HG03108 (cell line): Measurements from ENCODE around the gene EIF1AX.
A peak's percentile ranks its signal among the peaks of the same experiment; 100 is the strongest.
"Not testable (repeated sequence)": the region's sequence is repeated elsewhere in the genome, so short reads cannot be mapped to it uniquely, and the experiment has no call there.

Experiments
- ATAC-seq: cut with Tn5 transposase; IDR thresholded peaks from one replicate; pipeline ENCODE4 v1.9.1; 2021; ENCODE audit warnings: moderate library complexity; ENCODE audit not compliant: unreplicated experiment

The EIF1AX gene

GRCh38 chrX:20141281-20142220 lies at the start of gene EIF1AX:
Gene EIF1AX (minus strand): TSS chrX:20141838. CDS start chrX:20141640, 198 bp downstream.
- ATAC-seq = peak; percentile 99

GRCh38 chrX:20189171-20189570 lies 47.5 kb upstream of the EIF1AX start:
- no peak for ATAC-seq

DNA sequence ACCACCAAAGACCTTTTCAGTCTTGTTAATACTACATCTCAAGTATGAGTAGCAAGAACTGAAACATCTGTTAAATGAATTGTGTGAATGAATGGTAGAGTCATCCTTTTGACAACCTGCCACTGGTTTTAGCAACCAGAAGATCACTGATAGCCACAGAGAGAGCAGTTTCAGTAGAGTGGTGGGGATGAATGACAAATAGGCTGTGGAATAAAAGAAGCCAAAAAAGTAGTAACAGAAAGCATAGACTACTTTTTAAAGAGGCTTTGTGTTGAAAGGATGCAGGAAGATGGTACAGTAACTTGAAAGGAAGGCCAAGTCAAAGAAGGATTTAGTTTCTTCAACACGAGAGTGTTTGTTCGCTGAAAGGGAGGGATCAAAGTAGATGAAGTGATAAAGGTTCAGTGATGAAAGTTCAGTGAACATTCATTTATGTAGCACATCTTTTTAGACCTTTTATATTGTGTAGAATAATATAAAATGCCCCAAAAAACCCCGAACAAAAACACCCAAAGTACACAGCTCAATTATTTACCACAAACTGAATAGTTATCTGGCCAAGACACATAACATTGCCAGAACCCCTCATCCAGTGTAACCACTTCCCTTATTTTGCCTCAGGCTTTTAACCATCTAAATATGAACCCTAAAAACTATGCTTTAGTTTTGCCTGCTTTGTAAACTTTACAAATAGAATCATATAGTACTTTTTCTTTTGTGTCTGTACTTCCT lies 40.1 kb upstream of the EIF1AX start:
- no peak for ATAC-seq

GRCh38 chrX:20177093-20177492 lies 35.5 kb upstream of the EIF1AX start:
- ATAC-seq = no peak

DNA sequence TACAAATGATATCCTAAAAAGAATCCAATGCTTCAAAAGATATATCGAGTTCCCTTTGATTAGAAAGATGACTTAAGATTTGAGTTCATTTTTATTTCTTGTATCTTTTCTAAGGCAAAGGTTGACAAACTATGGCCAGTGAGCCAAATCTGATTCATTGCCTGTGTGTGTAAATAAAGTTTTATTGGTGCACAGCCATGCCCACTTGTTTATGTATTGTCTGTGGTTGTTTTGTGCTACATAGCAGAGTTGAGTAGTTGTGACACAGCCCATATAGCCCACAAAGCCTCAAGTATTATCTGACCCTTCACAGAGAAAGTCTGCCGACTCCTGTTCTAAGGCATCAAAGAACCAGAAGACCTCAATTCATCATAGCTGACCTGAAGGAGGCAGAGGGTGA lies 32.2 kb upstream of the EIF1AX start:
- ATAC-seq = no peak

- no peak for ATAC-seq
Measured at GRCh38 chrX:20173313-20173712, 31.7 kb upstream of the EIF1AX start.

DNA sequence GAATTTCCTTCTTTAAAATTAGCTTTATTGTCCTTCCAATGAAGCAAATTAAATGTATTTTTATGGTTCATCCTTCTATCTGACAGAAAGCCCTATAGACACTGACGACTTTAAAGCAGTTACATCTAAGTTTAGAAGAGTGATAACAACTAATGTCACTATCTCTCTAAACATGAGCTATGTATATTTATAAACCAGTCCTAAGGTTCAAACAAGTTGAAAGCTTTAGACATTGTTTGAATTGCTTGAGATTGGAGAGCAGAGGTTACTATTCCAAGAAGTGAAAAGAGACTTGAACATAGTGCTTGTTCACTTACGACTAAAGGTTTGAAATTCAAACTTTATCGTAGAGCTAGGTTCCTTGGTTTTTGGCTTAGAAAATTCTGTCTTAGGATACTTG lies 30.2 kb upstream of the EIF1AX start:
- ATAC-seq = no peak

- ATAC-seq = not testable (repeated sequence)
Measured at GRCh38 chrX:20162516-20162915, 20.9 kb upstream of the EIF1AX start.

DNA sequence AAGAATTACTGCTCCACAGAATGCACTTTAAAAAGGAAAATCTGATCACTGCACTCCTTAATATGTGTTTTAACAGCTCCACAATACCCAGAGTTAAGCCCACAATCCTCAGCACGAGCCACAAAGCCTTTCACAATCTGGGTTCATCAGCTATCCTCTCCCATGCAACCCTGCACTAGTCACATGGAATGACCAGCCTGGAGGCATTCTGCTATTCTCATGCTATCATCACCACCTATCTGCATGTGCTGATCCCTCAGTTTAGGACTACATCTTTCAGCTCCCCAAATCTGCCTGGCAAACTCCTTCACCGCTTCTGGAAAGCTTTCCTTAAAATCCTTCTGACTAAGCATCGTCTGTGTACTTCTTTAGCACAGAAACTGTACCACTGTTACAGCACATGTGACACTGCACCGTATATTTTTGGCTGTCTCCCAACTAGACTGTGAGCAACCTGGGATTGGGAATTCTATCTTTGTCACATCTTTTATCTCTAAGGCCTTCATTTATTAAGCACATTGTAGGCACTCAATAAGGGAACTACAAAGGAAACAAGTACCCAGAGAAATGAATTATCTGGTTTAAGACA lies 18.3 kb upstream of the EIF1AX start:
- no peak for ATAC-seq

DNA sequence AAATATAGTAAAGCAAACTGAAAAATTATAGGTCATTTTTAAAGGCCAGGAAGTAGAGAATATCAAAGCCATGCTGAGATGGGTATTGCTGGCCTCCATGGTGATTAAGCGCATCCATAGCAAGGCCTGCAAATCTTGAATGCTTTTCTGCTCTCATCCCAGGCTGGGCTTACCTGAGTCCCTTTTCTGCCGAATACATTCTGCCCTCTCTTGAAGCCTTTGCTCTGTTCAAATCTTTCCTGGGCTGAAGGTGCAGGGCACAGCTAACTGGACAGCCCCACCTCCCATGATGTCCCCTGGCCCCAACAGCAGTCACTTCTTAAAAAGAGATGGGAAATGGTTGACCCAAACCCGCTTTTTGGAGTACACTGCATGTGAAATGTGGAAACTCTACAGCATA lies 10.1 kb upstream of the EIF1AX start:
- no peak for ATAC-seq

DNA sequence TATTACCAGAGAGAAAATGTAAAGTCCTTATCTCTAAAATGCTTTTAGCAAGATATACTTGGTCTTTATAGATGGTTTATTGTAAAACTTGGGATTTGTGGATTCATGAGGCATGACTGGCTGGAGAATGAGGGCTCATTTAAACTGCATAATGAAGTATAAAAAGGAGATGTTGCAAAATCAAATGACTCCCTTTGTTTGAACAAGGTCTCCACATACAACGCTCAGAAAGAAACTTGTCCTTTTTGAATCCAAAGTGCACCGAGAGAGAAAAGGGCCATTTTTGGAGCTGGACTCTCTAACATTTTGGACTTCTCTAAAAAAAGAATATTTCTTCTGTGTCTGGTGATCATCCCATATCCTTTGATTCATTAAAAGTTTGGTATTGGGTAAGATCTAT lies 7.7 kb upstream of the EIF1AX start:
- no peak for ATAC-seq

DNA sequence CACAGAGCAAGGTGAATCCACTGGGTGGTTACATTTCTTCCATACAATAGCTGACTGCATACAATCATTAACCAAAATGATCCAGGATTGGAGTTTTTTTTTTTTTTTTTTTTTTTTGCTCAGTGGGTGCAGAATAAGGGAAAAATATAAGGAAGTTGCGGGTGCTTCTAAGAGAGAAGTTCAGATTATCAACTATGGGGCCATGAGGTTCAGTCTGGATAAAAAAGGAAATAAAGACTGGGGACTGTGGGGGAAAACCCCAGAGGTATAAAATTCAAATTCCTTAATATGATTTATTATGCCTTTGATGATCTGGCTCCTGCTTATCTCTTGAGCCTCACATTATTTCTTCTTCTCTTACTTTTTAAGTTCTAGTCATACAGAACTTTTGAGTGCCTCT lies 5.9 kb upstream of the EIF1AX start:
- no peak for ATAC-seq

DNA sequence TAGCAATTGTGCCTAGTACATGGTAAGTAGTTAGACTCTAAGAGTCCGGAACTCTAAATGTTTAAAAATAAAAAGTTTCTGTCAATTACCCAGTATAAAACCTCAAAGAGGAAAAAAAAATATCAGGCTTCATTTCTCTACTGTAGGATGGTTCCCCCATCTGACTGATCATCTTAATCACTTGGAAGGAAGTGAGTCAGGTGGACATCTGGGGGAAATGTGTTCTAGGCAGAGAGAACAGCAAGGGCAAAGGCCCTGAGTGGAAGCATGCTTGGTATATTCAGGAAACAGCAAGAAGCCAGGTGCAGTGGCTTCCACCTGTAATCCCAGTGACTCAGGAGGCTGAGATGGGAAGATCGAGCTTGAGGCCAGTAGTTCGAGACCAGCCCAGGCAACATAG lies 2.9 kb upstream of the EIF1AX start:
- no peak for ATAC-seq

DNA sequence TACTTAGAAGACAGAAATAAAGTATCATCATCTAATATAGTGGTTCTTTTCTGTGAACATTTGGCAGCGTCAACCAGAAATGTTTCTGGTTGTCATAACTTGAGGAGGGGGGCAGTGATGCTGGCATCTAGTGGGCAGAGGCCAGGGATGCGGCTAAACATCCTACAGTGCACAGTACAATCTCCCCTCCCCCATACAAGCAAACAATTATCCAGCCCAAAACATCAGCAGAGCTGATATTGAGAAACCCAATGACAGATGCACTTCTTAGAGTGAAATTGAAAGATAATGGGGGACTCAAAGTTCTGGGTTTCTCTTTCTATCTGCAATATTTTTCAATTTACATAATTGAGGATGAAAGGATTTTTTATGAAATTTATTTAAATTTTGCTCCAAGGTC lies 1.9 kb upstream of the EIF1AX start:
- no peak for ATAC-seq

- ATAC-seq = no peak
Measured at GRCh38 chrX:20143111-20143510, 1.5 kb upstream of the EIF1AX start.

- no peak for ATAC-seq
Measured at GRCh38 chrX:20140420-20140819, 1.2 kb downstream of the EIF1AX start.

DNA sequence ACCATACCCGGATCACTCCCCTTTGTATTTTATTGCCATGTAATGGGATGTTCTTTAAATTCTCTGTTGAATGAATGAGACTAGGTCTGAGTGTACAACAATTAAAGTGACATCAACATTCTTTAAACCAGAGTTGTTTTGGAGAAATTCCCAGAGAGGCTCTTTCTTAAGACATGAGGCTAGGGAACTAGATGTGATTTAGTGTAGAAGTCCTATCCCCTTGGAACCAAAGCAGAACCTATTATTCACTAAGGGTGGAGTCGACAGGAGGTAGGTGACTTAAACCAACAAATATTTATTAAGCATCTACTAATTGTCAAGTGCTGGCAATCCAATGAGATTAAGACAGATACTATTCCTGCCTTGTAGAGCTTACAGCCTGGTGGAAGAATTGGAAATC lies 1.7 kb downstream of the EIF1AX start:
- no peak for ATAC-seq

GRCh38 chrX:20135944-20136343 lies 5.7 kb downstream of the EIF1AX start:
- no peak for ATAC-seq

DNA sequence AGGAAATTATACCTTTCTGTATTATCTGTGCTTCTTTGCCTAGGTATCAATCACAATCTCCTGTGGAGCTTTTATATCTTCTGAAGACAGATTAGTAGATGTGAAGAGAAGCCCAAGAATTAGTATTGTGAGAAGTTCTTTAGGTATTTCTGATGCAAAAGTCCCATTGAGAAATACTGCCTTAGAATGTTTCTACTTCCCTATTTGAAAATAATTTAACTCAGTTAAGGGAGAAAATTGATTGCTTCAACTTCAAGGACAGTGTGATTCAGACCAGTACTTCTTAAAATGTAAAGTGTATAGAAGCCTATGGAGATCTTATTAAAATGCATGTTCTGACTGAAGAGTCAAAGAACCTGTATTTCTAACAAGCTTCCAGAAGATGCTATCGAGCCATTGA lies 9.0 kb downstream of the EIF1AX start:
- ATAC-seq = no peak

- no peak for ATAC-seq
Measured at GRCh38 chrX:20130357-20130756, 11.3 kb downstream of the EIF1AX start.

GRCh38 chrX:20129547-20129946 lies 12.1 kb downstream of the EIF1AX start:
- no peak for ATAC-seq

- ATAC-seq = no peak
Measured at GRCh38 chrX:20128670-20129069, 13.0 kb downstream of the EIF1AX start.
